ENCODE data around the gene OTOG.

DNA sequence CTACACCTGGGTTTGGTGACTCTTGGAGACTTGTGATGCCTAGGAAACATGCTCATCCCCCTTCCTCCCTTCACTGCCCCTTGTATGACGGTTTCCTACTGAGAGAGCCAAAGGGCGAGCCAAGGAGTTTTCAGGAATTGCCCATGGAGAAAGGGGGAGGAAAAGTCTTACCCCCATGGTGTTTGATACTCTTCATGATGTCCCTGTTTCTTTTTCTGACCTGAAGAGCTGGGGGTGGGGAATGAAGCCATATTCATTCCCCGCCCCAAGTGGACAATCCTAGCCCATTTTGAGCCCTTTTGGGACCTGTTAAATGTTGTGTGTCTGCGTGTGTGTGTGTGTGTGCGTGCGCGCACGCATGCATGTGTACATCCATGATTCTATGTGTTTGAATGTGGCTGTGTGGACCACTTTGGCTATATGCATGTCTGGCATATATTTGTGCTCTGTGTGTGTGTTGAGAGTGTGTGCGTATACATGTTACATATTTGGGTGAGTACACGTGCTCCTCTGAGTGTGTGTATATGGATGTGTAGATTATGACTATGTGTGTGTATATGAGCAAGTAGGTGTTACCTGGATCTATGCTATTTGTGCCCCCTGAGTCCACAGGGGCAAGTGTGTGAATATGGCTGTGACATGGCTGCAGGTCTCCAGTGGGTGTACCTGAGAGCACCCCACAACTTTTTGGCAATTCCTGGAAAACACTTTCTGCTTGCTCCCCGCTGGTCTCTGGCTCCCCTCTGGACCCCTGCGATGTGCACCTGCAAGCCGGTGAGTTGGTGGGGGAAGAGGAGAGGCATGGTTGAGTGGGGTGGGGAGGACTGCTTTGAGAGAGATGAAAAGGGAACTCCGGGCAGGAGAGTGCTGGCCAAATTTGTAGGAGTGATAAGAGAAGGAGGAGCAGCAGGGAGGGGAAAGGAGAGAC lies 24.6 kb downstream of the OTOG start:
- no peak for TF ChIP-seq EZH2 (IDR thresholded peaks at IDR 0.05; ENCODE audit: low read length, unreplicated experiment)
- TF ChIP-seq, protein P1, sequence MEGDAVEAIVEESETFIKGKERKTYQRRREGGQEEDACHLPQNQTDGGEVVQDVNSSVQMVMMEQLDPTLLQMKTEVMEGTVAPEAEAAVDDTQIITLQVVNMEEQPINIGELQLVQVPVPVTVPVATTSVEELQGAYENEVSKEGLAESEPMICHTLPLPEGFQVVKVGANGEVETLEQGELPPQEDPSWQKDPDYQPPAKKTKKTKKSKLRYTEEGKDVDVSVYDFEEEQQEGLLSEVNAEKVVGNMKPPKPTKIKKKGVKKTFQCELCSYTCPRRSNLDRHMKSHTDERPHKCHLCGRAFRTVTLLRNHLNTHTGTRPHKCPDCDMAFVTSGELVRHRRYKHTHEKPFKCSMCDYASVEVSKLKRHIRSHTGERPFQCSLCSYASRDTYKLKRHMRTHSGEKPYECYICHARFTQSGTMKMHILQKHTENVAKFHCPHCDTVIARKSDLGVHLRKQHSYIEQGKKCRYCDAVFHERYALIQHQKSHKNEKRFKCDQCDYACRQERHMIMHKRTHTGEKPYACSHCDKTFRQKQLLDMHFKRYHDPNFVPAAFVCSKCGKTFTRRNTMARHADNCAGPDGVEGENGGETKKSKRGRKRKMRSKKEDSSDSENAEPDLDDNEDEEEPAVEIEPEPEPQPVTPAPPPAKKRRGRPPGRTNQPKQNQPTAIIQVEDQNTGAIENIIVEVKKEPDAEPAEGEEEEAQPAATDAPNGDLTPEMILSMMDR (conservative IDR thresholded peaks at IDR 0.05; ENCODE audit: low read depth, low read length): no peak
